Fibroblast of skin of left quadriceps (primary cell): ENCODE results near the gene ISCA1.

Experiments
- DNase-seq, 2 experiments: peaks; one replicate each; pipeline ENCODE4 v3.0.0-alpha.2; 2013; ENCODE audit warnings: low read depth in 2 of 2

Gene ISCA1

DNA sequence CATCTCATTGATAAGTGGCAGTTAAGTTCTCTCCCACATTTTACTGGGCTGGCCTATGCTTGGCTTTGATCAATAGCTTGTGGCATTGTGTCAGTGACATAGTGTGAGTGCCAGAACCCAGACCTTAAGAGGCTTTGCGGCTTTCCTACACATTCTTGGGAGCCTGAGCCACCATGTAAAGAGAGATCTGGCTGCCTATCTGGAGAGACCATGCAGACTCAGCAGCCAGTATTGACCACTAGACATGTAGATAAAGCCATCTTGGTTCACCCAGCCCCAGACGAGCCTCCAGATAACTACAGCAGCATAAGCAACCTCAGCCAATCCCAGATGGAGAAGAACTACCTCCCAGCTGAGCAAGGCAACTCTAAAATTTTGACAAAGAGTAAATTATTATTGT, 51.5 kb downstream of the ISCA1 start:
- DNase-seq = no peak

DNA sequence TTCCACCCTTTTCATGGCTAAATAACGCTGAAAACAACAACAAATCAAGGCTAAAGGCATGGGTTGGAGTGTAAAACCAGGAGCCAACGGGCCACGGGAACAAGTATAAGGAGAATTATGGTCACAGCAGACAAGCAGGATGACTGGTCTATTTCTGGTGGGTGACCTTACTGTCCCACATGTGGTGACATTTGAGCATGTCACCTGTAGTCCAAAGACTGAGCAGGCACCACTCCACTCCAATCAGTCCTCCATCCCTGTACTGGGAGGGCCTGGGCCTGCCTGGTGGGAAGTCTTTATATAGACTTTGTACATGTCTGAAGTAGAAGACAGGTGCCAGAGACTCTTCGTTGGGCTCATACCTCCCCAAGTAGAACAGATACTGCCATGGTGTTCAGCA, 59.7 kb downstream of the ISCA1 start:
- DNase-seq = no peak

DNA sequence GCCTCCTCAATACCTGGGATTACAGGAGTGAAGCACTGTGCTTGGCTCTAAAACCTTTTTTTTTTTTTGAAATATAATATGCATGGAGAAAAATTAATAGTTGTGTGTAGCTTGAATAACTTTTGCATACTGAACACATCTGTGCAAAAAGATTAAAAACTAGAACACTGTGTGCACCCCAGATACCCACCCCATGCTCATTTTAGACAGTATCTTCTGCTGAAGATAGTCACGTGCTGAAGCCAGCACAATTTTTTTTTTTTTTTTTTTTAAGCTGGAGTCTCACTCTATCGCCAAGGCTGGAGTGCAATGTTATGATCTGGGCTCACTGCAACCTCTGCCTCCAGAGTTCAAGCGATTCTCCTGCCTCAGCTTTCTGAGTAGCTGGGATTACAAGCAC, 62.7 kb downstream of the ISCA1 start:
- no peak for DNase-seq

DNA sequence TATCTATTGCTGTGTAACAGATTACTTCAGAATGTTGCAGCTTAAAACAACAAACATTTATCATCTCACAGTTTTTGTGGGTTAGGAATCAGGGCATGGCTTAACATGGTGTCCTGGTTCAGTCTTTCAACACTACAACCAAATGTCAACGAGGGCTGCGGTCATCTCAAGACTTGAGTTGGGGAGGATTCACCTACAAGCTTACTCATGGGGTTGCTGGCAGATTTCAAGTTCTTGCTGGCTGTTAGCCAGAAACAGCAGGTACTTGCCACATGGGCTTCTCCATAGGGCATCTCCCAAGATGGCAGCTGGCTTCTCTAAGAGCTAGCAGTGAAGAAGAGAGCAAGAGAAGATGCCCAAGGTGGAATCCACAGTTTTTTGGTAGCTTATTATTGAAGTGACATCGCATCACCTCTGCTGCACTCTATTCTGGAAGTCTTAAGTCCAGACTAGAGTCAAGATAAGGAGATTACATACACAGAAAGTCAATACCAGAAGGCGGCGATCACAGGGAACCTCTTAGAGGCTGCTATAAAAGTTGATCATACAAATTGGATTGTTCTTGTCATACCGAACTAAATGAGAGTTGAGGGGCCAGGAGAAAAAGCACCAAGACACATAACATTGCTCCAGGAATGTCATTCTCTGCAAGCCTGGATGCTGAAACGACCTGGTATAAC, 65.1 kb downstream of the ISCA1 start:
- no peak for DNase-seq
